Ascending aorta (tissue), 2 donors: ENCODE data around the gene CFAP119. TPM values are rescaled to one million over a fixed set of nuclear protein-coding genes. Genes with fewer than 3 reads are reported as not detected.

Experiments used
- DNase-seq, 2 donors: peaks; one replicate each; pipeline ENCODE4 v3.0.0-alpha.2; 2019; ENCODE audit warnings: low spot score in 2 of 2
- H3K27ac ChIP-seq, 2 donors: fragments of 200-600 bp; sonication (generic); one replicate each; pipeline ENCODE4 v1.5.1; 2016 to 2017; ENCODE audit warnings: mild to moderate bottlenecking in 1 of 2
- H3K27me3 ChIP-seq: fragments of 200-600 bp; sonication (generic); one replicate; pipeline ENCODE4 v1.5.1; 2017
- H3K36me3 ChIP-seq, 2 donors: fragments of 200-600 bp; sonication (generic); one replicate each; pipeline ENCODE4 v1.5.1; 2016
- H3K4me1 ChIP-seq, 2 donors: fragments of 200-600 bp; sonication (generic); one replicate each; pipeline ENCODE4 v1.5.1; 2016 to 2017; ENCODE audit warnings: mild to moderate bottlenecking in 1 of 2
- H3K4me3 ChIP-seq, 2 donors: fragments of 200-600 bp; sonication (generic); one replicate each; pipeline ENCODE4 v1.5.1; 2016 to 2017; ENCODE audit warnings: mild to moderate bottlenecking in 1 of 2
- H3K9me3 ChIP-seq, 2 donors: fragments of 200-600 bp; sonication (generic); one replicate each; pipeline ENCODE4 v1.5.1; 2016
- intact Hi-C: fragments of 100-400 bp; cut with DNase I; formaldehyde crosslinking; loops from one replicate; pipeline ENCODE4 v1.15.1; 2023
- total RNA-seq: library from RNA; depleted of rRNA; stranded (reverse); fragments of >200 nt; gene quantifications from one replicate; pipeline ENCODE4 v1.1.0, GENCODE V29; 2016
- TF ChIP-seq, protein P1 (sequence below), 3 experiments: fragments of 200-600 bp in 2 of 3; fragments of 450-650 bp in 1 of 3; sonication (generic) in 2 of 3; IDR thresholded peaks; one replicate each; pipeline ENCODE4 v1.5.1; 2016 to 2019; ENCODE audit warnings: antibody characterized with exemption in 3 of 3, mild to moderate bottlenecking in 1 of 3, moderate library complexity in 1 of 3

Gene CFAP119
- total RNA-seq, 1 donor from 2014 or later = not detected

DNA sequence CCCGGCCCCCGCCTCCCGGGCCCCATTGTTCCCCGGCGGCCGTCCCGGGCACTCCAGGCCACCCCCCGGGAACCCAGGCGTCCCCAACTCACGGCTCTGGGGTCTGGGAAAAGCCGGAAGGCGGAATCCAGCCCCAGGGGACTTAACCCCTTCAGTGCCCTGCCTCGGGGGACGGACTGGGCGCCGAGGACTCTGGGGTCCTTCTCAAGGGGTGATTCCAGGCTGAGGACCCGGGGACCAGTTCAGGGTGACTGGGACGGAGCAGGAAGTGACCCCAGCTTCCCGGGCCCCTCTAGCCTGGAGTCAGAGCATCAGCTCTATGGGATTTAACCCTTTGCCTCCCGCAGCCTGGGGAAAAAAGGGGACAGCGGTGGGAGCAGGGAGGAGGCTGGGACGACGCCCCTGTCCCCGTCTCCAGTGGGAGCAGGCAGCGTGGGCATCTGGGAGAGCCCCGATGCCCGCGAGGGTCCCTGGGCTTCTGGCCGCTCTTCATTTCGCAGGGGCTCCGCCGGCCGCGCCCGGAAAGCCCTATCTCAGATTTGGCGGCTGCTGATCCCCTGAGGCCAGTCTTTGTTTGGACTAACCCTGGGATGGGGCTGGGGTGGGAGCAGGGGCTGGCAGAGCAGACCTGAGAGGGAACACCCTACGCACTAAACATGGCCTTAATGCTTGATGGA, 25.2 kb upstream of the CFAP119 start, which contains the start of gene ZNF629:
Gene ZNF629 (minus strand): TSS at position 270 of the 677 bp plus-strand sequence. CDS start 2,723 bp downstream, outside the sequence.
- intact Hi-C loops = loop anchor here (1.0 kb wide), 2 partner anchors 18 to 88 kb away; no protein-coding TSS in a partner anchor
- Histone ChIP-seq H3K27ac (peak within 1 kb of the TSS; percentile 87 to 89), H3K27me3 (no peaks in the 10 kb centered on the region), H3K4me3 (peak within 1 kb of the TSS; percentile 86), H3K9me3 (no peaks in the 10 kb centered on the region), H3K4me1 (peaks cover 4 to 7% of the 10 kb centered on the region in 2 donors), H3K36me3 (peaks cover 22 to 23% of the 10 kb centered on the region in 2 donors)
- TF ChIP-seq, protein P1, sequence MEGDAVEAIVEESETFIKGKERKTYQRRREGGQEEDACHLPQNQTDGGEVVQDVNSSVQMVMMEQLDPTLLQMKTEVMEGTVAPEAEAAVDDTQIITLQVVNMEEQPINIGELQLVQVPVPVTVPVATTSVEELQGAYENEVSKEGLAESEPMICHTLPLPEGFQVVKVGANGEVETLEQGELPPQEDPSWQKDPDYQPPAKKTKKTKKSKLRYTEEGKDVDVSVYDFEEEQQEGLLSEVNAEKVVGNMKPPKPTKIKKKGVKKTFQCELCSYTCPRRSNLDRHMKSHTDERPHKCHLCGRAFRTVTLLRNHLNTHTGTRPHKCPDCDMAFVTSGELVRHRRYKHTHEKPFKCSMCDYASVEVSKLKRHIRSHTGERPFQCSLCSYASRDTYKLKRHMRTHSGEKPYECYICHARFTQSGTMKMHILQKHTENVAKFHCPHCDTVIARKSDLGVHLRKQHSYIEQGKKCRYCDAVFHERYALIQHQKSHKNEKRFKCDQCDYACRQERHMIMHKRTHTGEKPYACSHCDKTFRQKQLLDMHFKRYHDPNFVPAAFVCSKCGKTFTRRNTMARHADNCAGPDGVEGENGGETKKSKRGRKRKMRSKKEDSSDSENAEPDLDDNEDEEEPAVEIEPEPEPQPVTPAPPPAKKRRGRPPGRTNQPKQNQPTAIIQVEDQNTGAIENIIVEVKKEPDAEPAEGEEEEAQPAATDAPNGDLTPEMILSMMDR (IDR thresholded peaks at IDR 0.05) = no peak
- DNase-seq = peak in 1 of 2 donors; percentile 85

DNA sequence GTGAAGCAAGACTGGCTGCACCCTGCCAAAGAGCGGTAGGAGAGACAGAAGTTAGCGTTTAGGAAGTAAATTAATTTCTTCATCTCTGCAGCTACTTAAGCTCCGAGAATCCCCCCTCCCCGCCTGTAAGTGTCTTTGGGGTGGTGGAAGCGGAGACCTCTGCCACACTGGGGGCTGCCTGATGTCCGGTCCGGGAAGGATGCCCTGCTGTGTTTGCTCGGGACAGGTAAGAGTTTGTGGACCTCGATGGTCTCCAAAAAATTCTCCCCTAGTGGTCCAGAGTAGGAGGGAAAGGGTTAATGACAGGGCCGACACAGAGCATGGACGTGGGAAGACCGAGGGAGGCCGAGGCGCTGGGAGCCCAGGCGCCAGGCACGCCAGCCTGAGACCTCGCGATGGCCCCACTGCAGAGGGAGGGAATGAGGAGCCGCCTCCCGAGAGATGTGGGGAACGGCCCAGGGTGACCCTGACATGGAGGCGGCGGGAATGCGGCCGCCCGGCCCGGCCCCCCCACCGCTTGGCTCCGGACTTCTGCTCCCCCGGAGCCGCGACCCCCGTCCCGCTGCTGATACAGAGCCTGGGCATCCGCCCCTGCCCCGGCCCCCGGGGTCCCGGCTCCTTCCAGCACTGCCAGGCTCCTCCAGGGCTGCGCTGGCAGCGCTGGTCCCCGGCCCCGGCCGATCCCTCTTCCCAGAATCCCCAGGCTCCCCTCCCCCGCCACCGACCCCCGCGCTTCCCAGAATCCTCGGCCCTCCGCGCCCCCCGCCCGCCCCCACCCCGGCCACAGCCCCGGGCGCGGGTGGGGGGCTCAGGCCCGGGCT, 24.5 kb upstream of the CFAP119 start:
- TF ChIP-seq, protein P1 (IDR thresholded peaks at IDR 0.05) = no peak
- peaks cover 27 to 30% of the 10 kb centered on the region in 2 donors for H3K36me3 ChIP-seq
- H3K27me3 ChIP-seq = no peaks in the 10 kb centered on the region
- H3K4me1 ChIP-seq = peaks cover 4 to 7% of the 10 kb centered on the region in 2 donors
- H3K27ac ChIP-seq = peak overlapping the region; percentile 87 to 89
- intact Hi-C loops = loop anchor here (1.0 kb wide), 1 partner anchor 89 kb away; no protein-coding TSS in a partner anchor
- no peaks in the 10 kb centered on the region for H3K9me3 ChIP-seq
- no peak for DNase-seq
- H3K4me3 ChIP-seq = peak overlapping the region; percentile 86

DNA sequence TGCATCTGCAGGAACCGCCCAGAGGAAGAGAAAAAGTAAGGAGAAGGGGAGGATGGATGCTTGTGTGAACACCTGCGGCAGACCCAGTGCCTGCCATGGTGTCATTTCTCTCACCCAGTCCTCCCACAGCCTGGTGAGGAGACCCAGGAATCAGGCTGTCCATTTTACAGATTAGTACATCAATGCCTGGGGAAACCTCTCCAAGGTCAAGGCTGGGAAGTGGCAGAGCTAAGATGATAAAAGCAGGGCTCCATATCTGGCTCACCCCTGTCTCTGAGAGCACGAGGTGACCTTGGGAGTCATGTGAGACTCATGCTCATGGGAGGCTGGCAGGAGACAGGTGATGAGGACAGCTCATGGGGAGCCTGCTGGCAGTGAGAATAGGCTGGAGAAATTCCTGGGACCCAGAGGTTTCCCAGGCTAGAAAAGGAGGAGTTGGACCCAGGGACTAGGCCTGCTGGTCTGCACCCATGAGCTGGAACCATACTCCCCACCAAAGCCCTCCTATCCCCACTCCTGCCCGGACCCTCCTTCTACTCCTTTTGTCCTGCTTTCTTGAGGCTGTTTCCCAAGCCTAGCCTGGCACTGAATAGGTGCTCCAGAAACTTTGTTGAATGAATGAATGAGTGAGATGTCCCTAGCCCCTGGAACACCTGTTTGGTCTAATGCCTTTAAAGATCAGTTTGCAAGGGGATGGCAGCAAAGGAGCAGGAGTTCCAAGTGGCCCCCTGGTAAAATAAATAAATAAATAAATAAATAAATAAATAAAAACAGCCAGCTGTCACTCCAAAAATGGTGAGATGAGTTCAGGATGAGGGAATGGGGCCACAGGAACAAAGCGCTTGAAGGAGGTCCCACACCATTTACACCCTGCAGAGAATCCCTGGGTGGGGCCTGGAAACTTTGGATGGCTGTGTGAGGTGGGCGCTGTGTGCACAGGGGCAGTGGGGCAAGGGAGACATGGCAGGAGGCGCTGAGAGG, 23.6 kb upstream of the CFAP119 start:
- no peaks in the 10 kb centered on the region for H3K27me3 ChIP-seq
- no peak for DNase-seq
- H3K4me3 ChIP-seq = peak overlapping the region in 1 of 2 donors; percentile 86
- no peaks in the 10 kb centered on the region for H3K9me3 ChIP-seq
- peaks cover 27 to 30% of the 10 kb centered on the region in 2 donors for H3K36me3 ChIP-seq
- intact Hi-C loops = loop anchor here (1.0 kb wide), 1 partner anchor 90 kb away; no protein-coding TSS in a partner anchor
- H3K27ac ChIP-seq = peak overlapping the region; percentile 87 to 89
- TF ChIP-seq, protein P1 (IDR thresholded peaks at IDR 0.05) = no peak
- peaks cover 4 to 7% of the 10 kb centered on the region in 2 donors for H3K4me1 ChIP-seq

DNA sequence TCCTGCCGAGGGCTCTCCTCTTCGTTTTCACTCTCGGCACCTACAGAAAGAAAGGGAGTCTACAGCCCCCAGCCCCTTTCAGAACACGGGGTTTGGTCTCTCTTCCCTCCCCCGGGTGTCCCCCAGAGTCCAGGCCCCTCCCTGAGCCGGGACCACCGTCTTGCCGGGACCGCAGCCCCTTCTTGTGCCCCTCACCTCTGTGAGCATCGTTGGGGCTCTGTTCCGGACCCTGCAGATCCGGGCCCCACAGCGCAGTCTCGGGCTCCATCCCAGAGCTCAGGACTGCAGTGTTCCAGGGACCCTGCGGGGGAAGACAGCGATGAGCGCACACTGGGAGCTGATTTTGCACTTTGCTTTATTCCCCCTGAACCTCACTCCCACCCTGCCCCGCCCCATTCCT, 22.4 kb upstream of the CFAP119 start:
- no peaks in the 10 kb centered on the region for H3K9me3 ChIP-seq
- H3K27ac ChIP-seq = no peak overlapping the region
- DNase-seq = no peak
- no peaks in the 10 kb centered on the region for H3K27me3 ChIP-seq
- peaks cover 4 to 7% of the 10 kb centered on the region in 2 donors for H3K4me1 ChIP-seq
- intact Hi-C loops = no loop called here
- no peak overlapping the region for H3K4me3 ChIP-seq
- TF ChIP-seq, protein P1 (IDR thresholded peaks at IDR 0.05) = no peak
- H3K36me3 ChIP-seq = peaks cover 27 to 30% of the 10 kb centered on the region in 2 donors
